ENCODE data around the gene TPO. TPM values are rescaled to one million over a fixed set of nuclear protein-coding genes. Genes with fewer than 3 reads are reported as not detected.

TPO gene
- total and polyA plus RNA-seq, 4 donors: not detected

DNA sequence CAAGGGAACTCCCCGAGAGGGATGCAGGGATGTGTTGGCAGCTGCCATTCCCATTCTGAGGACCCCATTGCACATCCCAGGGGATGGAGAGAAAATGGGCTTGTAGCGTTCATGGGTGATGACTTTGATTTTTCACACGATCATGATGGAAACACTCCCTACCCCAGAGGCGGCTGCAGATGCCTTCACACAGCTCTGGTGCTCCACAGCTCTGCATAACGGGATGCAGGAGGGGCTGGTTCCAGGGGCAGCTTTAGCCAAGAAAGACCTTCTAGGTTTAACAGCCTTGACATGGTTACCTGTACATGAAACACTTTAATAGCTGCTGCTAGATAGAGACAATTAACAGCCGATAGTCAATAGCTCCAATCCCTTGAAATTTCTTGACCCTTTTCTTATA is 88.7 kb downstream of the TPO start:
- peaks cover 0 to 4% (median 0%) of the 10 kb centered on the region in 4 donors for H3K27me3 ChIP-seq (ENCODE audit: control insufficient read depth in 4 of 4, insufficient read depth in 4 of 4, low read length in 3 of 4)
- H3K9me3 ChIP-seq (ENCODE audit: control insufficient read depth in 4 of 4, low read length in 3 of 4): no peaks in the 10 kb centered on the region
- no peak overlapping the region for H3K4me3 ChIP-seq (ENCODE audit: low read depth in 1 of 3, low read length in 3 of 3)
- 81% methylated on average over 6 of the region's 6 CpGs for WGBS
- H3K36me3 ChIP-seq (ENCODE audit: control insufficient read depth in 4 of 4, insufficient read depth in 3 of 4, low read depth in 1 of 4, low read length in 3 of 4): no peaks in the 10 kb centered on the region
- DNase-seq (ENCODE audit: low spot score): no peak
- H3K4me1 ChIP-seq (ENCODE audit: control insufficient read depth in 4 of 4, insufficient read depth in 4 of 4, low read length in 3 of 4): no peaks in the 10 kb centered on the region
- TF ChIP-seq, protein P1, sequence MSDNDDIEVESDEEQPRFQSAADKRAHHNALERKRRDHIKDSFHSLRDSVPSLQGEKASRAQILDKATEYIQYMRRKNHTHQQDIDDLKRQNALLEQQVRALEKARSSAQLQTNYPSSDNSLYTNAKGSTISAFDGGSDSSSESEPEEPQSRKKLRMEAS (IDR thresholded peaks at IDR 0.05): no peak
- TF ChIP-seq, protein P2, sequence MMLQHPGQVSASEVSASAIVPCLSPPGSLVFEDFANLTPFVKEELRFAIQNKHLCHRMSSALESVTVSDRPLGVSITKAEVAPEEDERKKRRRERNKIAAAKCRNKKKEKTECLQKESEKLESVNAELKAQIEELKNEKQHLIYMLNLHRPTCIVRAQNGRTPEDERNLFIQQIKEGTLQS (IDR thresholded peaks at IDR 0.05): no peak
- TF ChIP-seq NR2F2 (IDR thresholded peaks at IDR 0.05) (no peak), JUND (IDR thresholded peaks at IDR 0.05) (no peak), RXRA (IDR thresholded peaks at IDR 0.05) (no peak), GABPA (IDR thresholded peaks at IDR 0.05 in 1 of 2, conservative IDR thresholded peaks at IDR 0.05 in 1 of 2) (no peak), RAD21 (IDR thresholded peaks at IDR 0.05) (no peak), FOXA2 (IDR thresholded peaks at IDR 0.05) (no peak), SP1 (IDR thresholded peaks at IDR 0.05) (no peak), TAF1 (conservative IDR thresholded peaks at IDR 0.05) (no peak), YY1 (IDR thresholded peaks at IDR 0.05) (no peak), HNF4A (conservative IDR thresholded peaks at IDR 0.05) (no peak), EGR1 (IDR thresholded peaks at IDR 0.05; ENCODE audit: low read depth in 2 of 2) (no peak), FOXA1 (IDR thresholded peaks at IDR 0.05) (no peak), HNF4G (IDR thresholded peaks at IDR 0.05) (no peak)
- TF ChIP-seq, protein P3, sequence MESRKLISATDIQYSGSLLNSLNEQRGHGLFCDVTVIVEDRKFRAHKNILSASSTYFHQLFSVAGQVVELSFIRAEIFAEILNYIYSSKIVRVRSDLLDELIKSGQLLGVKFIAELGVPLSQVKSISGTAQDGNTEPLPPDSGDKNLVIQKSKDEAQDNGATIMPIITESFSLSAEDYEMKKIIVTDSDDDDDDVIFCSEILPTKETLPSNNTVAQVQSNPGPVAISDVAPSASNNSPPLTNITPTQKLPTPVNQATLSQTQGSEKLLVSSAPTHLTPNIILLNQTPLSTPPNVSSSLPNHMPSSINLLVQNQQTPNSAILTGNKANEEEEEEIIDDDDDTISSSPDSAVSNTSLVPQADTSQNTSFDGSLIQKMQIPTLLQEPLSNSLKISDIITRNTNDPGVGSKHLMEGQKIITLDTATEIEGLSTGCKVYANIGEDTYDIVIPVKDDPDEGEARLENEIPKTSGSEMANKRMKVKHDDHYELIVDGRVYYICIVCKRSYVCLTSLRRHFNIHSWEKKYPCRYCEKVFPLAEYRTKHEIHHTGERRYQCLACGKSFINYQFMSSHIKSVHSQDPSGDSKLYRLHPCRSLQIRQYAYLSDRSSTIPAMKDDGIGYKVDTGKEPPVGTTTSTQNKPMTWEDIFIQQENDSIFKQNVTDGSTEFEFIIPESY (IDR thresholded peaks at IDR 0.05): no peak
- TF ChIP-seq, protein P4, sequence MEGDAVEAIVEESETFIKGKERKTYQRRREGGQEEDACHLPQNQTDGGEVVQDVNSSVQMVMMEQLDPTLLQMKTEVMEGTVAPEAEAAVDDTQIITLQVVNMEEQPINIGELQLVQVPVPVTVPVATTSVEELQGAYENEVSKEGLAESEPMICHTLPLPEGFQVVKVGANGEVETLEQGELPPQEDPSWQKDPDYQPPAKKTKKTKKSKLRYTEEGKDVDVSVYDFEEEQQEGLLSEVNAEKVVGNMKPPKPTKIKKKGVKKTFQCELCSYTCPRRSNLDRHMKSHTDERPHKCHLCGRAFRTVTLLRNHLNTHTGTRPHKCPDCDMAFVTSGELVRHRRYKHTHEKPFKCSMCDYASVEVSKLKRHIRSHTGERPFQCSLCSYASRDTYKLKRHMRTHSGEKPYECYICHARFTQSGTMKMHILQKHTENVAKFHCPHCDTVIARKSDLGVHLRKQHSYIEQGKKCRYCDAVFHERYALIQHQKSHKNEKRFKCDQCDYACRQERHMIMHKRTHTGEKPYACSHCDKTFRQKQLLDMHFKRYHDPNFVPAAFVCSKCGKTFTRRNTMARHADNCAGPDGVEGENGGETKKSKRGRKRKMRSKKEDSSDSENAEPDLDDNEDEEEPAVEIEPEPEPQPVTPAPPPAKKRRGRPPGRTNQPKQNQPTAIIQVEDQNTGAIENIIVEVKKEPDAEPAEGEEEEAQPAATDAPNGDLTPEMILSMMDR (IDR thresholded peaks at IDR 0.05; ENCODE audit: low read depth, low read length, missing input control): no peak
- TF ChIP-seq, protein P5, sequence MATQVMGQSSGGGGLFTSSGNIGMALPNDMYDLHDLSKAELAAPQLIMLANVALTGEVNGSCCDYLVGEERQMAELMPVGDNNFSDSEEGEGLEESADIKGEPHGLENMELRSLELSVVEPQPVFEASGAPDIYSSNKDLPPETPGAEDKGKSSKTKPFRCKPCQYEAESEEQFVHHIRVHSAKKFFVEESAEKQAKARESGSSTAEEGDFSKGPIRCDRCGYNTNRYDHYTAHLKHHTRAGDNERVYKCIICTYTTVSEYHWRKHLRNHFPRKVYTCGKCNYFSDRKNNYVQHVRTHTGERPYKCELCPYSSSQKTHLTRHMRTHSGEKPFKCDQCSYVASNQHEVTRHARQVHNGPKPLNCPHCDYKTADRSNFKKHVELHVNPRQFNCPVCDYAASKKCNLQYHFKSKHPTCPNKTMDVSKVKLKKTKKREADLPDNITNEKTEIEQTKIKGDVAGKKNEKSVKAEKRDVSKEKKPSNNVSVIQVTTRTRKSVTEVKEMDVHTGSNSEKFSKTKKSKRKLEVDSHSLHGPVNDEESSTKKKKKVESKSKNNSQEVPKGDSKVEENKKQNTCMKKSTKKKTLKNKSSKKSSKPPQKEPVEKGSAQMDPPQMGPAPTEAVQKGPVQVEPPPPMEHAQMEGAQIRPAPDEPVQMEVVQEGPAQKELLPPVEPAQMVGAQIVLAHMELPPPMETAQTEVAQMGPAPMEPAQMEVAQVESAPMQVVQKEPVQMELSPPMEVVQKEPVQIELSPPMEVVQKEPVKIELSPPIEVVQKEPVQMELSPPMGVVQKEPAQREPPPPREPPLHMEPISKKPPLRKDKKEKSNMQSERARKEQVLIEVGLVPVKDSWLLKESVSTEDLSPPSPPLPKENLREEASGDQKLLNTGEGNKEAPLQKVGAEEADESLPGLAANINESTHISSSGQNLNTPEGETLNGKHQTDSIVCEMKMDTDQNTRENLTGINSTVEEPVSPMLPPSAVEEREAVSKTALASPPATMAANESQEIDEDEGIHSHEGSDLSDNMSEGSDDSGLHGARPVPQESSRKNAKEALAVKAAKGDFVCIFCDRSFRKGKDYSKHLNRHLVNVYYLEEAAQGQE (IDR thresholded peaks at IDR 0.05): no peak
- no peak overlapping the region for H3K27ac ChIP-seq (ENCODE audit: low read depth in 1 of 2, low read length in 2 of 2)
- H3K9ac ChIP-seq (ENCODE audit: low read depth in 1 of 2, low read length in 2 of 2): no peak overlapping the region

Data from liver (tissue), 9 donors.